ENCODE results near the gene CACNB2.

The CACNB2 gene

GRCh38 chr10:18140149-18140956, at the start of gene CACNB2:
Gene CACNB2 (plus strand): TSS chr10:18140424.
- DNase-seq (ENCODE audit: low read depth), result no peak

- DNase-seq (ENCODE audit: low read depth), result no peak
Observed at GRCh38 chr10:18094332-18094731, 45.9 kb upstream of the CACNB2 start.

GRCh38 chr10:18094793-18095192, 45.4 kb upstream of the CACNB2 start:
- no peak for DNase-seq (ENCODE audit: low read depth)

- DNase-seq (ENCODE audit: low read depth), result no peak
Observed at GRCh38 chr10:18097524-18097923, 42.7 kb upstream of the CACNB2 start.

GRCh38 chr10:18098201-18098600, 42.0 kb upstream of the CACNB2 start:
- no peak for DNase-seq (ENCODE audit: low read depth)

- no peak for DNase-seq (ENCODE audit: low read depth)
Observed at GRCh38 chr10:18099415-18099814, 40.8 kb upstream of the CACNB2 start.

- DNase-seq (ENCODE audit: low read depth), result no peak
Observed at GRCh38 chr10:18100669-18101068, 39.6 kb upstream of the CACNB2 start.

- DNase-seq (ENCODE audit: low read depth), result no peak
Observed at GRCh38 chr10:18102404-18102803, 37.8 kb upstream of the CACNB2 start.

GRCh38 chr10:18104223-18104872, 35.9 kb upstream of the CACNB2 start:
- DNase-seq (ENCODE audit: low read depth), result peak; percentile 10

- DNase-seq (ENCODE audit: low read depth), result no peak
Observed at GRCh38 chr10:18109341-18109870, 30.8 kb upstream of the CACNB2 start.

- DNase-seq (ENCODE audit: low read depth), result no peak
Observed at GRCh38 chr10:18113881-18114280, 26.3 kb upstream of the CACNB2 start.

GRCh38 chr10:18117276-18117675, 22.9 kb upstream of the CACNB2 start:
- no peak for DNase-seq (ENCODE audit: low read depth)

- DNase-seq (ENCODE audit: low read depth), result no peak
Observed at GRCh38 chr10:18122753-18123152, 17.5 kb upstream of the CACNB2 start.

GRCh38 chr10:18133046-18133445, 7.2 kb upstream of the CACNB2 start:
- DNase-seq (ENCODE audit: low read depth), result no peak

GRCh38 chr10:18134509-18134908, 5.7 kb upstream of the CACNB2 start:
- DNase-seq (ENCODE audit: low read depth), result no peak

- no peak for DNase-seq (ENCODE audit: low read depth)
Observed at GRCh38 chr10:18134921-18135320, 5.3 kb upstream of the CACNB2 start.

GRCh38 chr10:18136073-18136791, 4.0 kb upstream of the CACNB2 start:
- DNase-seq (ENCODE audit: low read depth), result no peak

- DNase-seq (ENCODE audit: low read depth), result no peak
Observed at GRCh38 chr10:18137111-18137510, 3.1 kb upstream of the CACNB2 start.

- DNase-seq (ENCODE audit: low read depth), result no peak
Observed at GRCh38 chr10:18140957-18141845, 977 bp downstream of the CACNB2 start.

GRCh38 chr10:18142151-18142550, 1.9 kb downstream of the CACNB2 start:
- no peak for DNase-seq (ENCODE audit: low read depth)

GRCh38 chr10:18144396-18144795, 4.2 kb downstream of the CACNB2 start:
- DNase-seq (ENCODE audit: low read depth), result no peak

- no peak for DNase-seq (ENCODE audit: low read depth)
Observed at GRCh38 chr10:18144928-18145327, 4.7 kb downstream of the CACNB2 start.

Measured in stimulated activated CD8-positive, alpha-beta memory T cell treated with anti-CD3 and anti-CD28 coated beads, Interleukin-15, amount 100 ng/mL, for 1 hour (primary cell).